SU-DHL-6 (cell line): Measurements from ENCODE around the gene MAP3K8.

Experiments
- H2AFZ ChIP-seq: fragments of 200-600 bp; sonication (generic); 2 replicates; pipeline ENCODE4 v1.6.1; 2014; ENCODE audit warnings: low read depth, mild to moderate bottlenecking, moderate library complexity, mixed read lengths, antibody characterized with exemption, low read length; ENCODE audit not compliant: severe bottlenecking
- H3F3A ChIP-seq: fragments of 200-600 bp; shearing (Covaris generic); 2 replicates; pipeline ENCODE4 v1.6.0; 2016; ENCODE audit warnings: antibody characterized with exemption, mild to moderate bottlenecking; ENCODE audit not compliant: insufficient read depth
- H3K27ac ChIP-seq: fragments of 200-600 bp; sonication (generic); 2 replicates; pipeline ENCODE4 v1.5.1; 2016; ENCODE audit warnings: low read depth, mild to moderate bottlenecking, low read length, moderate library complexity, mixed read lengths
- H3K27me3 ChIP-seq: fragments of 200-600 bp; sonication (generic), shearing (Covaris generic); 2 replicates; pipeline ENCODE4 v1.6.0; 2014; ENCODE audit warnings: mild to moderate bottlenecking, low read length
- H3K36me3 ChIP-seq: fragments of 200-600 bp; sonication (generic); 2 replicates; pipeline ENCODE4 v1.6.1; 2014; ENCODE audit warnings: mild to moderate bottlenecking, low read length, mixed read lengths
- H3K4me2 ChIP-seq: fragments of 300-600, 200-600 bp; shearing (Covaris generic), sonication (generic); 2 replicates; pipeline ENCODE4 v1.6.0; 2014; ENCODE audit warnings: low read length, low read depth, mild to moderate bottlenecking; ENCODE audit not compliant: poor library complexity, severe bottlenecking
- H3K4me3 ChIP-seq: fragments of 200-600 bp; sonication (generic); 2 replicates; pipeline ENCODE4 v1.5.1; 2014; ENCODE audit warnings: antibody characterized with exemption, low read length, mild to moderate bottlenecking, mixed read lengths; ENCODE audit not compliant: insufficient read depth, poor library complexity, severe bottlenecking
- H3K79me2 ChIP-seq: fragments of 200-600 bp; sonication (generic); 2 replicates; pipeline ENCODE4 v1.6.1; 2014; ENCODE audit warnings: mild to moderate bottlenecking, low read length, moderate library complexity; ENCODE audit not compliant: insufficient read depth
- H3K9ac ChIP-seq: fragments of 200-600 bp; sonication (generic); 2 replicates; pipeline ENCODE4 v1.7.0; 2014; ENCODE audit warnings: mild to moderate bottlenecking, low read length
- H3K9me2 ChIP-seq: fragments of 200-600 bp; sonication (generic); replicated peaks from 2 replicates; pipeline ENCODE4 v1.6.1; 2014; ENCODE audit warnings: low read length; ENCODE audit not compliant: insufficient read depth
- H3K9me3 ChIP-seq: fragments of 200-600 bp; sonication (generic); 2 replicates; pipeline ENCODE4 v1.6.1; 2014; ENCODE audit warnings: low read length, mixed read lengths; ENCODE audit not compliant: insufficient read depth
- H4K20me1 ChIP-seq: fragments of 200-600 bp; sonication (generic); 2 replicates; pipeline ENCODE4 v1.6.1; 2014; ENCODE audit warnings: low read depth, mild to moderate bottlenecking, antibody characterized with exemption, low read length, moderate library complexity, mixed read lengths
- EZH2phosphoT487 ChIP-seq: fragments of 200-600 bp; sonication (generic), shearing (Covaris generic); conservative IDR thresholded peaks from 2 replicates; pipeline ENCODE4 v1.6.1; 2018; ENCODE audit warnings: mild to moderate bottlenecking, antibody characterized with exemption, low read length, moderate library complexity, mixed read lengths
- TF ChIP-seq, protein P1 (sequence below): fragments of 200-600 bp; sonication (generic); IDR thresholded peaks from one replicate; pipeline ENCODE4 v1.5.1; 2017; ENCODE audit warnings: antibody characterized with exemption, mild to moderate bottlenecking, low read length, moderate library complexity; ENCODE audit not compliant: insufficient read depth, poor library complexity, severe bottlenecking

Gene MAP3K8

GRCh38 chr10:30438021-30438850 is 4.3 kb downstream of the MAP3K8 start:
- Histone ChIP-seq H3K4me3 (no peak overlapping the region), H3K27ac (no peak overlapping the region), H3K36me3 (no peaks in the 10 kb centered on the region), H3K4me2 (no peak overlapping the region), H2AFZ (no peak overlapping the region), H3K79me2 (no peaks in the 10 kb centered on the region), H3K27me3 (no peaks in the 10 kb centered on the region), H3K9me2 (no peaks in the 10 kb centered on the region), H3K9ac (no peak overlapping the region), H3K9me3 (no peaks in the 10 kb centered on the region), H3F3A (peaks cover 6% of the 10 kb centered on the region; the same call in 1 of the 2 replicates), H4K20me1 (no peaks in the 10 kb centered on the region)
- TF ChIP-seq EZH2phosphoT487, result no peak
- TF ChIP-seq, protein P1, sequence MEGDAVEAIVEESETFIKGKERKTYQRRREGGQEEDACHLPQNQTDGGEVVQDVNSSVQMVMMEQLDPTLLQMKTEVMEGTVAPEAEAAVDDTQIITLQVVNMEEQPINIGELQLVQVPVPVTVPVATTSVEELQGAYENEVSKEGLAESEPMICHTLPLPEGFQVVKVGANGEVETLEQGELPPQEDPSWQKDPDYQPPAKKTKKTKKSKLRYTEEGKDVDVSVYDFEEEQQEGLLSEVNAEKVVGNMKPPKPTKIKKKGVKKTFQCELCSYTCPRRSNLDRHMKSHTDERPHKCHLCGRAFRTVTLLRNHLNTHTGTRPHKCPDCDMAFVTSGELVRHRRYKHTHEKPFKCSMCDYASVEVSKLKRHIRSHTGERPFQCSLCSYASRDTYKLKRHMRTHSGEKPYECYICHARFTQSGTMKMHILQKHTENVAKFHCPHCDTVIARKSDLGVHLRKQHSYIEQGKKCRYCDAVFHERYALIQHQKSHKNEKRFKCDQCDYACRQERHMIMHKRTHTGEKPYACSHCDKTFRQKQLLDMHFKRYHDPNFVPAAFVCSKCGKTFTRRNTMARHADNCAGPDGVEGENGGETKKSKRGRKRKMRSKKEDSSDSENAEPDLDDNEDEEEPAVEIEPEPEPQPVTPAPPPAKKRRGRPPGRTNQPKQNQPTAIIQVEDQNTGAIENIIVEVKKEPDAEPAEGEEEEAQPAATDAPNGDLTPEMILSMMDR, result no peak

- H3K36me3 ChIP-seq, result no peaks in the 10 kb centered on the region
- peaks cover 2% of the 10 kb centered on the region; the same call in 1 of the 2 replicates for H3F3A ChIP-seq
- no peak overlapping the region for H3K4me3 ChIP-seq
- H3K9ac ChIP-seq, result no peak overlapping the region
- H4K20me1 ChIP-seq, result no peaks in the 10 kb centered on the region
- H2AFZ ChIP-seq, result no peak overlapping the region
- TF ChIP-seq, protein P1, result no peak
- TF ChIP-seq EZH2phosphoT487, result no peak
- no peak overlapping the region for H3K27ac ChIP-seq
- H3K79me2 ChIP-seq, result no peaks in the 10 kb centered on the region
- no peak overlapping the region for H3K4me2 ChIP-seq
- H3K27me3 ChIP-seq, result no peaks in the 10 kb centered on the region
- no peaks in the 10 kb centered on the region for H3K9me3 ChIP-seq
- no peaks in the 10 kb centered on the region for H3K9me2 ChIP-seq
Measured at GRCh38 chr10:30439931-30440330, 5.9 kb downstream of the MAP3K8 start.

GRCh38 chr10:30442019-30442606 is 8.1 kb downstream of the MAP3K8 start:
- Histone ChIP-seq H3K27ac (no peak overlapping the region), H3K9ac (no peak overlapping the region), H4K20me1 (no peaks in the 10 kb centered on the region), H3K9me3 (no peaks in the 10 kb centered on the region), H2AFZ (no peak overlapping the region), H3K9me2 (no peaks in the 10 kb centered on the region), H3K4me2 (no peak overlapping the region), H3K27me3 (no peaks in the 10 kb centered on the region), H3K36me3 (no peaks in the 10 kb centered on the region), H3F3A (no peaks in the 10 kb centered on the region), H3K79me2 (no peaks in the 10 kb centered on the region), H3K4me3 (no peak overlapping the region)
- no peak for TF ChIP-seq EZH2phosphoT487
- TF ChIP-seq, protein P1, result no peak
